Measurements from ENCODE around the gene GFAP.

Gene GFAP

DNA sequence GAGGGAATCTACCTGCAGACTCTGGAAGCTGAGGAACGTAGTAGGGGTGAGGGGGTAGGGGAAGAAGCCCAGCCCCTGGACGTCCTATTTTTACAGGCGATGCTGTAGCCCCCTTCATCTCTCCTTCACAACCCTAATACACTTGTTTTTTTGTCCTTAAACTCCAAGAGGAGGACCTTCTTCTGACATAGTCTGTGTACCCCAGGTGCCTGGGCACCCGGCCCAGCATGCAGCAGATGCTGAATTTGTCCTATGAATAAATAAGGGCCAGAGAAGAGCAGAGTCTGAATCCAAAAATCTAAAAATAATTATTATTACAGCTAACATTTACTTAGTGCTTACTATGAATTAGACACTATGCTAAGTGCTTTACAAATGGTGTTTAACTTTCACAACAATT is 27.2 kb upstream of the GFAP start:
- H3K27me3 ChIP-seq (ENCODE audit: control insufficient read depth, insufficient read depth, low read length) = no peaks in the 10 kb centered on the region
- H3K36me3 ChIP-seq (ENCODE audit: control insufficient read depth, insufficient read depth, low read length) = peaks cover 7% of the 10 kb centered on the region
- no peaks in the 10 kb centered on the region for H3K9me3 ChIP-seq (ENCODE audit: control insufficient read depth, insufficient read depth, low read length)
- no peak overlapping the region for H3K4me3 ChIP-seq (ENCODE audit: low read depth, low read length)
- peaks cover 4% of the 10 kb centered on the region for H3K4me1 ChIP-seq (ENCODE audit: control insufficient read depth, insufficient read depth, low read length)
- no peak overlapping the region for H3K9ac ChIP-seq (ENCODE audit: low read depth, low read length)

DNA sequence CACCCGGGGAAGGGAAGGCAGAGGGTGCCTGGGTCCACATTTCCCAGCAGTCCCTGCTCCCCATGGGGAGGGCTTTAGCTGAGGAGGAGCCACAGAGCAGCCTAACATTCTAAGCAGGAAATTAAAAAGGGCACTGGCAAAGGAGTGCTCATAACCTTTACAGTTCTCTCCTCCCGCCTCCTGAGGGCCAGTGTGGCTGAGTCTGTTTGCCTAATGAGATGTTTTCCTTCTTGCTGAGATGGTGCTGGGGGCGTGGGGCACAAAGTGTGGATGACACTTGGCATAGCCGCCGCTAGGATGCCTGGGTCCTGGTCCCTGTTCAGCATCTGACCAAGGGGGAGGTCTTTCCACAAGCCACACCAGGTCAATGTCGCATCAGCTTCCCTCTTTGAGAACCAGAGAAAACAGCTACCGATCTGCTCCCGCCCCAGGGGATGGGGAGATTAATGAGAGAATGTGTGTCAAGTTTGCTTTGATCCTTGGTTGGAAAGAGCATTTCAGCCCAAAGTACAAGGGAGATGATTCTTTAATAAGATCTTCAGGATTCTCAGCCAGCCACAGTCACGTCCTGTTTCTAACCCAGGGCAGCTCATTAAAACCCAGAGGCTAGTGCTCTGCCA is 26.5 kb upstream of the GFAP start:
- Histone ChIP-seq H3K36me3 (ENCODE audit: control insufficient read depth, insufficient read depth, low read length) (peaks cover 7% of the 10 kb centered on the region), H3K9me3 (ENCODE audit: control insufficient read depth, insufficient read depth, low read length) (no peaks in the 10 kb centered on the region), H3K9ac (ENCODE audit: low read depth, low read length) (no peak overlapping the region), H3K4me1 (ENCODE audit: control insufficient read depth, insufficient read depth, low read length) (peaks cover 4% of the 10 kb centered on the region), H3K27me3 (ENCODE audit: control insufficient read depth, insufficient read depth, low read length) (no peaks in the 10 kb centered on the region), H3K4me3 (ENCODE audit: low read depth, low read length) (no peak overlapping the region)

DNA sequence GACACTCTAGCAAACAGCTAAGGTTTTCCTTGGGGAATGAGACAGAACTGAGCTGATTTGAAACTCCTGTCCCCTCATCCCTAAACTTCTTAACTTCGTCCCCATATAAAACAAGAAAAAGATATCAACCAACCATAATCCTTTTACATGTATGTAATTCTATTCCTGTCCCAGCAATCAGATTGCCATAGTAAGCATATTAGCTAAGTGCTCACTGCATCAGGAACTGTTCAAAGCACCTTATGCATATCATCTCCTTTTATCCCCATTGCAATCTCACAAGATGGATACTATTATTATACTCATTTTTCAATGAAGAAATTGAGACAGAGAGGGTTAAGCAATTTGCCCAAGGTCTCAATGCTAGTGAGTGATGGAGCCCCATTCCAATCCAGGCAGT is 25.5 kb upstream of the GFAP start:
- no peak overlapping the region for H3K4me3 ChIP-seq (ENCODE audit: low read depth, low read length)

DNA sequence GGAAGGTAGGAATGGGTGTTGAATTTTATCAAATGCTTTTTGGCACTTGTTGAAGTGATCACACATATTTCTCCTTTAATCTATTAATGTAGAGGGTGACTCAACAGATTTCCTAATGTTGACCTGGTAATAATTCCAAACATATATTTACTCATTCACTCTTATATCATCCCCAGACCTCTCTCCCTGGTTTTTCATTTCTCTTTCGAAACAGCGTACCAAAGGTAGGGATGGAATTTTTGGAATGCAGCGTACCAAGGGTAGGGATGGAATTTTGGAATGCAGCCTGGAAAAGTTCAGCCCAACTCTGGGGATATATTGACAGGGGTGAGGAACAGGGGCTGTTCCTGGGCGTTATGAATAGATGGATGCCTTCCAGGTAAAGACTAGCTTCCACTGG is 25.0 kb upstream of the GFAP start:
- H3K36me3 ChIP-seq (ENCODE audit: control insufficient read depth, insufficient read depth, low read length) = peaks cover 17% of the 10 kb centered on the region
- no peaks in the 10 kb centered on the region for H3K27me3 ChIP-seq (ENCODE audit: control insufficient read depth, insufficient read depth, low read length)
- H3K4me1 ChIP-seq (ENCODE audit: control insufficient read depth, insufficient read depth, low read length) = no peaks in the 10 kb centered on the region
- no peak overlapping the region for H3K4me3 ChIP-seq (ENCODE audit: low read depth, low read length)
- H3K9ac ChIP-seq (ENCODE audit: low read depth, low read length) = no peak overlapping the region
- no peaks in the 10 kb centered on the region for H3K9me3 ChIP-seq (ENCODE audit: control insufficient read depth, insufficient read depth, low read length)

More for the DNA sequence above, 25.5 kb upstream of the GFAP start:
- Histone ChIP-seq H3K9ac (ENCODE audit: low read depth, low read length) (no peak overlapping the region), H3K9me3 (ENCODE audit: control insufficient read depth, insufficient read depth, low read length) (no peaks in the 10 kb centered on the region), H3K27me3 (ENCODE audit: control insufficient read depth, insufficient read depth, low read length) (no peaks in the 10 kb centered on the region), H3K36me3 (ENCODE audit: control insufficient read depth, insufficient read depth, low read length) (peaks cover 13% of the 10 kb centered on the region), H3K4me1 (ENCODE audit: control insufficient read depth, insufficient read depth, low read length) (no peaks in the 10 kb centered on the region)

DNA sequence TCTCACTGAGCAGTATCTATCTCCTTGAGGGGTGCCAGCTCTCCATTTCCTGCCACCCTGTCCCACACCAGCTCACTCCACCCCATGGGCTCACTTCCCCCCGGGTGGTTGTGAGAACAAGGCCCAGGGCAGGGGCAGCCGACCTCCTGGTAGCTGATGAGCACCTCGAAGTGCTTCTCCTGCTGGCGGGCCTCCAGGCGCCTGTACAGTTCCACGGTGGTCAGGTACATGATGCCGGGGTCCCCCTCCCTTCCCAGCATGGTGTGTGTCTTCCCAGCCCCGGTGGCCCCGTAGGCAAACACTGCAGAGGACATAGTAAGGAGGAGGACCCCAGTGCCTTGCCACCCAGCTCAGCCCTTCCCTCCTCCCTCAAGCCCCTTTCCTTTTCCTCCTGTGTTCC is 19.8 kb upstream of the GFAP start:
- no peaks in the 10 kb centered on the region for H3K9me3 ChIP-seq (ENCODE audit: control insufficient read depth, insufficient read depth, low read length)
- H3K4me1 ChIP-seq (ENCODE audit: control insufficient read depth, insufficient read depth, low read length) = no peaks in the 10 kb centered on the region
- H3K27me3 ChIP-seq (ENCODE audit: control insufficient read depth, insufficient read depth, low read length) = no peaks in the 10 kb centered on the region
- peaks cover 55% of the 10 kb centered on the region for H3K36me3 ChIP-seq (ENCODE audit: control insufficient read depth, insufficient read depth, low read length)
- no peak overlapping the region for H3K9ac ChIP-seq (ENCODE audit: low read depth, low read length)
- H3K4me3 ChIP-seq (ENCODE audit: low read depth, low read length) = no peak overlapping the region

DNA sequence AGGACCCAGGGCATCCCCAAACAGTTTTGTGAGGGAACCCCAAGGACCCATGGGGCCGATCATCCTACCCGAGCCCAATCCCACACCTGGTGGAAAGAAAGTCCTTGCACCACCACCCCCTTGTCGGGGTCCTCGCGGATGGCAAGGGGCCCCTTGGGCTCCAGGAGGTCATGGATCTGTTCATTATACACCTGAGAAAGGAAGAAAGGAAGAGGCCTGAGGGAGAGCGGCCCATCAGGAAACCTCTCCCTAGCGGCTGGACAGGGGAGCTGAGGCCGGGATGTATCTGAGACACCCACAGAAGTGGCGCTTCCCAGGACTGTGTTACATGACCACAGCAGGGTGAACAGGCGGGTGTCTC is 19.4 kb upstream of the GFAP start:
- no peaks in the 10 kb centered on the region for H3K4me1 ChIP-seq (ENCODE audit: control insufficient read depth, insufficient read depth, low read length)
- peaks cover 55% of the 10 kb centered on the region for H3K36me3 ChIP-seq (ENCODE audit: control insufficient read depth, insufficient read depth, low read length)
- H3K27me3 ChIP-seq (ENCODE audit: control insufficient read depth, insufficient read depth, low read length) = no peaks in the 10 kb centered on the region
- no peak overlapping the region for H3K4me3 ChIP-seq (ENCODE audit: low read depth, low read length)
- H3K9ac ChIP-seq (ENCODE audit: low read depth, low read length) = no peak overlapping the region
- no peaks in the 10 kb centered on the region for H3K9me3 ChIP-seq (ENCODE audit: control insufficient read depth, insufficient read depth, low read length)

DNA sequence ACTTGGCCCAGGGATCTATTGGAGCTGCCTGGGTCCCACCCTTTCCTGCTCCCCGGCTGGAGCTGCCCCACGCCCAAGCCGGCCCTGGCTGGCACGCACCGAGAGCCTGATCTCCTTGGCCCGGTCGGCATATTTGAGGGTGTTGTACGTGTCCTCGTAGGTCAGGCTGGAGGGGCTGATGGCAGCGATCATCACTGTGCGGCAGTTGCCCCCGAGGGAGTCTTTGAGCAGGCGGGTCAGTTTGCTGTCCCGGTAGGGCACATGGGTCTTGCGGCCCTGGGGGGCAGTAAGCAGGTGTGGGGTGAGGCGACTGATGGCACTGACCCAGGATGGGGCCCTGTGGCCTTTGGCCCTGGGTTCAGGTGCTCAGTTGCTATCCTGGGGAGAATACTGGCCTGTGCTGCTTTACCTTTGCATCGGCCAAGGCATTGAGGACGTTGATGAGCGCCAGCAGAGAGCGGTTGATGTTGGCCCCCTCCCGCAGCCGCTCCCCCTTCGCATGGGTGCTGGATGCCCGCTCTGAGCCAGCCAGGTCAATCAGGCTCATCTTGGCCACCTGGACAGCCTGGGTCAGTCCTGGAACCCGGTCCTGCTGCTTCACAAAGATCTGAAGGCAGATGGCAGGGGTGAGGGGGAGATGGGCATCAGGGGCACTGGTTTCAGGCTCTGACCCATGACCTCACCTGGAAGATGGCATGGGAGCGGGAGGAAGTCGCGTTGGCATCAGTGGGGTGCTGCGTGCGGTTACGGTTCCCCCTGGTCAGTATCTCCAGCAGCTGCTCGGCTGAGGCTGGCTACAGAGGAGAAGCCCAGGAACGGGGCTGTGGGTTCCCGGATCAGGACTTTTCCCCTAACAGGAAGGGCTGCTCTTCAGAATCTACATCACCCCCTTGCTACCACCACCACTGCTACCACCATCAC is 18.8 kb upstream of the GFAP start:
- no peak overlapping the region for H3K4me3 ChIP-seq (ENCODE audit: low read depth, low read length)
- H3K36me3 ChIP-seq (ENCODE audit: control insufficient read depth, insufficient read depth, low read length) = peaks cover 62% of the 10 kb centered on the region
- H3K4me1 ChIP-seq (ENCODE audit: control insufficient read depth, insufficient read depth, low read length) = no peaks in the 10 kb centered on the region
- no peaks in the 10 kb centered on the region for H3K27me3 ChIP-seq (ENCODE audit: control insufficient read depth, insufficient read depth, low read length)
- no peaks in the 10 kb centered on the region for H3K9me3 ChIP-seq (ENCODE audit: control insufficient read depth, insufficient read depth, low read length)
- no peak overlapping the region for H3K9ac ChIP-seq (ENCODE audit: low read depth, low read length)

DNA sequence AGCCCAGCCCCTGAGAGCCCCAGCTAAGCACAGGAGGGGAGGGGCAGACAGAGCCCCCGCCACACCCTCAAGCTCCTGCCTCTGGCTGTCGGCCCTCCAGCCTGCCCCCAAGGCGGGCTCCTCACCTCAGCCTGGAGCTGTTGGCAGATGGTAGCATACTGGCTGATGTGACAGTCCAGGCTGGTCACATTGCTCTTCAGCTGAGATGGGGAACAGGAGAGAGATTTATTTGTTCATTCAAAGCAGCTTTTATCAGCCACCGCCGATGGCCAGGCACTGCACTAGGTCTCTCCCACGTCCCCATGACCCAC is 17.4 kb upstream of the GFAP start:
- no peak overlapping the region for H3K4me3 ChIP-seq (ENCODE audit: low read depth, low read length)
- H3K9me3 ChIP-seq (ENCODE audit: control insufficient read depth, insufficient read depth, low read length) = no peaks in the 10 kb centered on the region
- H3K9ac ChIP-seq (ENCODE audit: low read depth, low read length) = no peak overlapping the region
- no peaks in the 10 kb centered on the region for H3K27me3 ChIP-seq (ENCODE audit: control insufficient read depth, insufficient read depth, low read length)
- no peaks in the 10 kb centered on the region for H3K4me1 ChIP-seq (ENCODE audit: control insufficient read depth, insufficient read depth, low read length)
- H3K36me3 ChIP-seq (ENCODE audit: control insufficient read depth, insufficient read depth, low read length) = peaks cover 75% of the 10 kb centered on the region

DNA sequence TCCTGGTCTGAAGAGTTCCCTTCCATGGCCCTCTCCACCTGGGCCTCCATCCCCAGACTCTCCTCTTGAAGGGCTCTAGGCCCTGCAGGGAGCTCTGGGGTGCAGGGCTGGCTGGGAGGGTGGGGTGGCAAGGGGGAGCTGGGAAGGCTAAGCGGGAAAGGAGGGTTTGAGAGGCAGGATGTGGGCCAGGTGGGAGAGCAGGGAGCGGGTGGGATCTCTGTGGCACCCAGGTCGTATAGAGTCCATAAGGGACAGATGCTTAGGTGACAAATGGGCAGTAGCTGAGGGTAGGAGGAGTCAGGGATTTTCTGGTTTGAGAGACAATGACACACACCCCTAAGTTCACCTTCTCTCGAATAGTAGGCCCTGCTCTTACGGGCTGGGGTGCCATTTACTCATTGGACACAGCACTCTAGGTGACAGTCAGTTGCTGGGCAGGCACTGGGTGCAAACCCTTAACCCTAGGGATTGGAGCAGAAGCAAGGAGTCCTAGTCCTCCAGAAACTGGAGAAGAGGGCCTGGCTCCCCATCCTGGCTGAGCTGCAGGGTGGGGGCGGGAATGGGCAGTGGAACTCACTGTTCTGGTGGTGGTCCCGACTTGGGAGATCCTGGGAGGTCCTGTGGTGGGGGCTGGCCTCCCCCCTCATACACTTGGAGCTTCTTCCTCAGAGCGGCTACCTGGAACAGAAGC is 16.9 kb upstream of the GFAP start:
- H3K36me3 ChIP-seq (ENCODE audit: control insufficient read depth, insufficient read depth, low read length) = peaks cover 76% of the 10 kb centered on the region
- H3K9me3 ChIP-seq (ENCODE audit: control insufficient read depth, insufficient read depth, low read length) = no peaks in the 10 kb centered on the region
- H3K9ac ChIP-seq (ENCODE audit: low read depth, low read length) = no peak overlapping the region
- no peaks in the 10 kb centered on the region for H3K4me1 ChIP-seq (ENCODE audit: control insufficient read depth, insufficient read depth, low read length)
- H3K4me3 ChIP-seq (ENCODE audit: low read depth, low read length) = no peak overlapping the region
- no peaks in the 10 kb centered on the region for H3K27me3 ChIP-seq (ENCODE audit: control insufficient read depth, insufficient read depth, low read length)

DNA sequence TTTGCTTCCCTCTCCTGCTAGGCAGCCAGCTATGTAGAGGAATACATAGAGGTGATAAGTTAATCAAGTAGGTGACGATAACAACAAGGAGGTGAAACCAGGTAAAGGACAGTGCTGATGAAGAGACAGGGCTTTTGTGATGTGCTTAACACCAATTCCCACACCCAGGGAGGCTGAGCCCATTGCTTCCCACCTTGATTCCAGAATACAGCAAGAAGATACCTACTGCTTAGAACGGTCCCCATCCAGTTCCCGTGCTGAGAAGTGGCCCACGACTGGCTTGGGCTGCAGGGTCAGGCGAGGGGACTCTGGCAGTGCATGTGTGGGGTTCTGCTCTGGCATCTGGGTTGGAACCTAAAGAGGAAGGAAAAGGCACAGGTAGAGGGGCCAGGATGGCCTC is 16.1 kb upstream of the GFAP start:
- no peak overlapping the region for H3K4me3 ChIP-seq (ENCODE audit: low read depth, low read length)
- H3K9me3 ChIP-seq (ENCODE audit: control insufficient read depth, insufficient read depth, low read length) = no peaks in the 10 kb centered on the region
- no peaks in the 10 kb centered on the region for H3K4me1 ChIP-seq (ENCODE audit: control insufficient read depth, insufficient read depth, low read length)
- H3K36me3 ChIP-seq (ENCODE audit: control insufficient read depth, insufficient read depth, low read length) = peaks cover 81% of the 10 kb centered on the region
- no peaks in the 10 kb centered on the region for H3K27me3 ChIP-seq (ENCODE audit: control insufficient read depth, insufficient read depth, low read length)
- no peak overlapping the region for H3K9ac ChIP-seq (ENCODE audit: low read depth, low read length)

DNA sequence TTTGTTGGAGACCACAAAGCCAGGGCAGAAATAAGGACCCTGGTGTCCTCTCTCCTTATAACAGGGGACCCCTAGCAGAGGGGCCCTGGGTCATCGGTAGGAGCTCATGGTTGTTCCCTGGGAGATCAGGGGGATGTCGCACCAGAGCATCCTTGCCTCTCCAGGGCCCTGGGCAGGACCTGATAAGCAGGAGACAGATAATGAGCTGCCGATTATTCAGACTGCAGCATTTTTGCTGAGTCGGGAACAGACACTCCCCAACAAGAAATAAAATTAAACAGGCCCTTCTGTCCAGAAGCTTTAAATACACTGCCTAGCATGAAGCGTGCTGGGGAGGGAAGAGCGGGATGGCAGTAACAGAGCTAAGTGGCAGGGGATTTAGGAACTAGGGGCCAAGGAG is 15.4 kb upstream of the GFAP start:
- Histone ChIP-seq H3K4me1 (ENCODE audit: control insufficient read depth, insufficient read depth, low read length) (no peaks in the 10 kb centered on the region), H3K9ac (ENCODE audit: low read depth, low read length) (no peak overlapping the region), H3K4me3 (ENCODE audit: low read depth, low read length) (no peak overlapping the region), H3K27me3 (ENCODE audit: control insufficient read depth, insufficient read depth, low read length) (no peaks in the 10 kb centered on the region), H3K9me3 (ENCODE audit: control insufficient read depth, insufficient read depth, low read length) (no peaks in the 10 kb centered on the region), H3K36me3 (ENCODE audit: control insufficient read depth, insufficient read depth, low read length) (peaks cover 75% of the 10 kb centered on the region)

All from iPS-15b (cell line).